OCI-LY7 (cell line): ENCODE measurements around the gene TRIO. TPM values are rescaled to one million over a fixed set of nuclear protein-coding genes. Genes with fewer than 3 reads are reported as not detected.

ENCODE experiments used
- BruUV-seq: library from RNA; stranded (reverse); fragments of 400-500 nt; replicated peaks from 2 replicates; lab custom pipeline; 2021; lab: Mats Ljungman, UMichigan
- CTCF ChIA-PET: fragments of 300-600 bp; sonication (Branson Sonifier 250); formaldehyde crosslinking; loops from one replicate; lab custom pipeline; 2022; ENCODE audit warnings: antibody characterized with exemption; ENCODE audit not compliant: unreplicated experiment; lab: Charles Lee
- POLR2A ChIA-PET: fragments of 300-600 bp; sonication (Branson Sonifier 250); formaldehyde crosslinking; loops from one replicate; lab custom pipeline; 2022; ENCODE audit warnings: antibody characterized with exemption; lab: Charles Lee
- DNase-seq: peaks from one replicate; pipeline ENCODE4 v3.0.0-alpha.2; 2015; ENCODE audit warnings: low spot score
- H2AFZ ChIP-seq: fragments of 200-600 bp; sonication (generic), shearing (Covaris generic); 2 replicates; pipeline ENCODE4 v1.6.1; 2014; ENCODE audit warnings: mild to moderate bottlenecking, antibody characterized with exemption, low read length, moderate library complexity
- H3K27ac ChIP-seq: fragments of 200-600 bp; sonication (generic); 2 replicates; pipeline ENCODE4 v1.5.1; 2014; ENCODE audit warnings: mixed run types, low read depth, mild to moderate bottlenecking, moderate library complexity, low read length, inconsistent platforms; ENCODE audit not compliant: poor library complexity, severe bottlenecking
- H3K36me3 ChIP-seq: fragments of 200-600 bp; sonication (generic); 2 replicates; pipeline ENCODE4 v1.6.1; 2014; ENCODE audit warnings: mild to moderate bottlenecking, antibody characterized with exemption, low read length, moderate library complexity, mixed read lengths; ENCODE audit not compliant: insufficient read depth
- H3K4me1 ChIP-seq: fragments of 200-600 bp; sonication (generic); 2 replicates; pipeline ENCODE4 v1.5.1; 2014; ENCODE audit warnings: mild to moderate bottlenecking, low read length; ENCODE audit not compliant: insufficient read depth, poor library complexity, severe bottlenecking
- H3K4me2 ChIP-seq: fragments of 200-600 bp; sonication (generic); 2 replicates; pipeline ENCODE4 v1.6.1; 2014; ENCODE audit warnings: mild to moderate bottlenecking, low read length
- H3K4me3 ChIP-seq: fragments of 200-600 bp; sonication (generic); 2 replicates; pipeline ENCODE4 v1.5.1; 2014; ENCODE audit warnings: mild to moderate bottlenecking, low read depth, low read length; ENCODE audit not compliant: poor library complexity, severe bottlenecking
- H3K79me2 ChIP-seq: fragments of 200-600 bp; sonication (generic); 2 replicates; pipeline ENCODE4 v1.6.1; 2016; ENCODE audit warnings: low read depth, mild to moderate bottlenecking, low read length, moderate library complexity, mixed read lengths; ENCODE audit not compliant: insufficient read depth
- H3K9me2 ChIP-seq: fragments of 200-600 bp; sonication (generic); 2 replicates; pipeline ENCODE4 v1.6.1; 2016; ENCODE audit warnings: mild to moderate bottlenecking, low read length, mixed read lengths; ENCODE audit not compliant: insufficient read depth
- H3K9me3 ChIP-seq: fragments of 200-600 bp; sonication (generic); 2 replicates; pipeline ENCODE4 v1.6.1; 2014; ENCODE audit warnings: mild to moderate bottlenecking, mixed run types, low read length, mixed read lengths
- H4K20me1 ChIP-seq: fragments of 200-600 bp; sonication (generic); 2 replicates; pipeline ENCODE4 v1.6.1; 2014; ENCODE audit warnings: mild to moderate bottlenecking, antibody characterized with exemption, low read length, moderate library complexity, mixed read lengths; ENCODE audit not compliant: insufficient read depth
- EZH2phosphoT487 ChIP-seq: fragments of 200-600 bp; sonication (generic); IDR thresholded peaks from 2 replicates; pipeline ENCODE4 v1.6.1; 2018; ENCODE audit warnings: low read depth, borderline replicate concordance, mild to moderate bottlenecking, mixed run types, antibody characterized with exemption, low read length, moderate library complexity, mixed read lengths
- intact Hi-C: fragments of 100-400 bp; cut with micrococcal nuclease; formaldehyde crosslinking; loops from one replicate; pipeline ENCODE4 v1.10.0; 2022; ENCODE audit not compliant: unreplicated experiment
- total RNA-seq, 2 experiments: library from RNA; depleted of rRNA in 1 of 2; stranded (reverse); fragments of >200 nt in 1 of 2; shearing (Covaris generic) in 1 of 2; gene quantifications; 2 replicates each; pipeline ENCODE4 v1.2.3, GENCODE V29; 2014 to 2022
- TF ChIP-seq, protein P1 (sequence below): fragments of 200-600 bp; sonication (generic); conservative IDR thresholded peaks from 2 replicates; pipeline ENCODE4 v1.5.1; 2014; ENCODE audit warnings: mild to moderate bottlenecking, antibody characterized with exemption, low read length, moderate library complexity, mixed read lengths

TRIO gene
- total RNA-seq, 2 experiments from 2014 or later, result 35.8 to 55.1 TPM

DNA sequence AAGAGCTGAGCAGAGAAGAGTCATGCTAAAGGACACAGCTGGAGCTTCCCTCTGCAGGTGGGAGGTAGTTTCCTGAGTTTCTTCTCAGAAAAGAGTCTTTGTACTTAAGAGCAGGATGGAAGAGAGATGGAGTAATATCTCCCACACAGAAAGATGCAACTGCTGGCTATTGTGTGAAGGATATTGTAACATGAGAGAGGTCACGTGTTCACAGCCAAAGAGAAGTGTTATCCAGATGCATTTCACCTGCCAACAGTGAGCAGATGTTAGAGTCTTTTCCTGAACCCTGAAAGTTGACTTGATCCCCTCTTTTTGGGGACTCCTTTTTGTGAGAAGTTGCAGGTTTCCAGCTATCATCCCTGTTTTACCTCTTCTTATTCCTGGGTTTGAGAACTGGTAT, 14.0 kb upstream of the TRIO start:
- Histone ChIP-seq H3K4me2 (no peak overlapping the region), H3K27ac (no peak overlapping the region), H3K4me3 (no peak overlapping the region), H3K9me2 (no peaks in the 10 kb centered on the region), H4K20me1 (no peaks in the 10 kb centered on the region), H3K36me3 (no peaks in the 10 kb centered on the region), H3K4me1 (no peaks in the 10 kb centered on the region), H3K9me3 (no peaks in the 10 kb centered on the region), H2AFZ (no peak overlapping the region), H3K79me2 (no peaks in the 10 kb centered on the region)
- BruUV-seq, result no TSS peak
- TF ChIP-seq, protein P1, sequence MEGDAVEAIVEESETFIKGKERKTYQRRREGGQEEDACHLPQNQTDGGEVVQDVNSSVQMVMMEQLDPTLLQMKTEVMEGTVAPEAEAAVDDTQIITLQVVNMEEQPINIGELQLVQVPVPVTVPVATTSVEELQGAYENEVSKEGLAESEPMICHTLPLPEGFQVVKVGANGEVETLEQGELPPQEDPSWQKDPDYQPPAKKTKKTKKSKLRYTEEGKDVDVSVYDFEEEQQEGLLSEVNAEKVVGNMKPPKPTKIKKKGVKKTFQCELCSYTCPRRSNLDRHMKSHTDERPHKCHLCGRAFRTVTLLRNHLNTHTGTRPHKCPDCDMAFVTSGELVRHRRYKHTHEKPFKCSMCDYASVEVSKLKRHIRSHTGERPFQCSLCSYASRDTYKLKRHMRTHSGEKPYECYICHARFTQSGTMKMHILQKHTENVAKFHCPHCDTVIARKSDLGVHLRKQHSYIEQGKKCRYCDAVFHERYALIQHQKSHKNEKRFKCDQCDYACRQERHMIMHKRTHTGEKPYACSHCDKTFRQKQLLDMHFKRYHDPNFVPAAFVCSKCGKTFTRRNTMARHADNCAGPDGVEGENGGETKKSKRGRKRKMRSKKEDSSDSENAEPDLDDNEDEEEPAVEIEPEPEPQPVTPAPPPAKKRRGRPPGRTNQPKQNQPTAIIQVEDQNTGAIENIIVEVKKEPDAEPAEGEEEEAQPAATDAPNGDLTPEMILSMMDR, result no peak
- no peak for TF ChIP-seq EZH2phosphoT487
- CTCF ChIA-PET, result no interaction called here
- POLR2A ChIA-PET, result interaction anchor here (0.6 kb wide), 1 partner anchor 82 kb away, joined by 4 read pairs; no protein-coding TSS in a partner anchor
- DNase-seq, result no peak
- intact Hi-C loops, result no loop called here

- no peak overlapping the region for H3K4me2 ChIP-seq
- H4K20me1 ChIP-seq, result no peaks in the 10 kb centered on the region
- no peaks in the 10 kb centered on the region for H3K79me2 ChIP-seq
- no peak overlapping the region for H2AFZ ChIP-seq
- H3K4me1 ChIP-seq, result no peaks in the 10 kb centered on the region
- no peaks in the 10 kb centered on the region for H3K36me3 ChIP-seq
- intact Hi-C loops, result no loop called here
- TF ChIP-seq, protein P1, result no peak
- no peak for TF ChIP-seq EZH2phosphoT487
- CTCF ChIA-PET, result no interaction called here
- no peaks in the 10 kb centered on the region for H3K9me3 ChIP-seq
- POLR2A ChIA-PET, result interaction anchor here (0.5 kb wide), 1 partner anchor 57 kb away, joined by 3 read pairs; no protein-coding TSS in a partner anchor
- no peaks in the 10 kb centered on the region for H3K9me2 ChIP-seq
- BruUV-seq, result no TSS peak
- H3K27ac ChIP-seq, result no peak overlapping the region
- no peak for DNase-seq
- no peak overlapping the region for H3K4me3 ChIP-seq
Observed at GRCh38 chr5:14131855-14132503, 11.2 kb upstream of the TRIO start.

DNA sequence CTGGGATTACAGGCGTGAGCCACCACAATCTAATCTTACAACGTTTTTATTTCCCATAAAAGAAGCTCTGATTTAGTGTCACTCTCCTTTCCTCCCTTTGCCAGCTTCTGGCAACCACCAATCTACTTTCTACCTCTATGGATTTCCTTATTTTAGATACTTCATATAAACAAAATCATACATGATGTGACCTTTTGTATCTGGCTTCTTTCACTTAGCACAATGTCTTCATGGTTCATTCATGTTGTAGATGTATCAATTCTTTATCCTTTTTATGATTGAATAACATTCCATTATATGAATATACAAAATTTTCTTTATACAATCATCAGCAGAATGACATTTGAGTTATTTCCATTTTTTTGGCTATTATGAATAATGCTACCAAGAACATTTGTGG, 9.7 kb upstream of the TRIO start:
- Histone ChIP-seq H3K27ac (no peak overlapping the region), H2AFZ (no peak overlapping the region), H3K9me2 (no peaks in the 10 kb centered on the region), H3K4me1 (no peaks in the 10 kb centered on the region), H3K4me3 (no peak overlapping the region), H3K36me3 (no peaks in the 10 kb centered on the region), H3K79me2 (no peaks in the 10 kb centered on the region), H3K9me3 (no peaks in the 10 kb centered on the region), H3K4me2 (no peak overlapping the region), H4K20me1 (no peaks in the 10 kb centered on the region)
- TF ChIP-seq, protein P1, result no peak
- DNase-seq, result no peak
- no TSS peak for BruUV-seq
- ChIA-PET POLR2A (no interaction called here), CTCF (no interaction called here)
- intact Hi-C loops, result no loop called here
